Hematopoietic multipotent progenitor cell treated with erythropoietin and hydrocortisone succinate and interleukin-3 and kit ligand, for 15 days (in vitro differentiated cells): ENCODE results near the gene CD2AP.
"Not testable (repeated sequence)": the region's sequence is repeated elsewhere in the genome, so short reads cannot be mapped to it uniquely, and the experiment has no call there.

Experiments
- DNase-seq: peaks from one replicate; pipeline ENCODE4 v3.0.0-alpha.2; 2015; ENCODE audit warnings: low spot score

The CD2AP gene

DNA sequence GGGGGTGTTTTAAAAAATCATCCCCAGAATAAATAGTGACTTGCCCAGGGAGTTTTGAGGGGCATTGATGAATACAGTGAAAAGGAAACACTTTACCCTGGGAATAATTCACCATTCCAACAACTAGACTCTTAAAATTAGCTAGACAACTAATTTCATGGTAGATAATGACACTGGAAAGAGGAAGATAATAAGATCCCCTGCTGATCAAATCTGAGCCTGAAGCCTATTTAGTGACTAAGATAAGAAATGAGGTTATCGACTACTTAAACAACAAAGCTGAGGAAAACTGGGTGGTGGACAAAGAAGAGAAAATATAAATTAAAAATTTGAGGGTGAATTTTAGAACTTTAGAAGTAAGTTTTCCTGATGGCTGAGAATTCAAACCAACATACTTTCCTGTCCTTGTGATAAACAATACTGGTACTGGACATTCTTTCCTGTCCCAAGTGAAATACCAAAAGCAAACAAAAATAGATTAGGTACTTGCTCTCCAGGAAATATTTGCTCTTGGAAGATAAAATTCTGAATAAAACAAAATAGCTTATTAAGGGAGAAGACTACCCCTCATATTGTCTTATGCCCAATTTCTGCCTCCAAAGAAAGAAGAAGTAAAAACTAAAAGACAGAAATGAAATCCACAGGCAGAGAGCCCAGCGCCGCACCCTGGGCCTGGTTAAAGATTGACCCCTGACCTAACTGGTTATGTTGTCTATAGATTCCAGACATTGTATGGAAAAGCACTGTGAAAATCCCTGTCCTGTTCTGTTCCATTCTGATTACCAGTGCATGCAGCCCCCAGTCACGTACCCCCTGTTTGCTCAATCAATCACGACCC lies 156.8 kb downstream of the CD2AP start:
- no peak for DNase-seq

DNA sequence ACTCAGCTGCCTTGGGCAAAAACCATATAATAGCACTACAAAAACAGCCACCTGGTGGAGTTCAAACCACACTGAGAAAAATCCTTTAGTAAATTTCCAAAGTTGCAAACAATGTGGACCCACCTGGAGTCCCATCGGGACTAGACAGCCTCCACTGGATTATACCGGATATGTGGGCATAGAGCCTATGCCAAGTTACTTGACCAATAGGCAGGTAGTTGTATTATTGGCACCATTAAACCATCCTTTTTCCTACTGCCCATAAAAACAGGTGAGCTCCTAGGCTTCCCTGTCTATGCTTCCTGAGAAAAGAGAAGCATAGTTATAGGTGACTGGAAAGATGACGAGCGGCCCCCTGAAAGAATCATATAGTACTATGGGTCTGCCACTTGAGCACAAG lies 169.1 kb downstream of the CD2AP start:
- DNase-seq = no peak

DNA sequence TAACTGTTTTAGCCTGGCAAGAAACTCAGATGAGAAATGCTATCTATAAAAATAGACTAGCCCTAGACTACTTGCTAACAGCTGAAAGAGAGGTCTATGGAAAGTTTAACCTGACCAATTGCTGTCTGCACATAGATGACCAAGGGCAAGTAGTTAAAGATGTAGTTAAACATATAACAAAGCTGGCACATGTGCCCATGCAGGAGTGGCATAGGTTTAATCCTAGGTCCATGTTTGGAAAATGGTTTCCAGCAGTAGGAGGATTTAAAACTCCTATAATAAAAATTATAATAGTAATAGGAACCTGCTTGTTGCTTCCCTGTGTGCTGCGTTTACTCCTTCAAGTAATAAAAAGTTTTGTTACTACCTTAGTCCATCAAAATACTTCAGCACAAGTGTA lies 169.6 kb downstream of the CD2AP start:
- no peak for DNase-seq

DNA sequence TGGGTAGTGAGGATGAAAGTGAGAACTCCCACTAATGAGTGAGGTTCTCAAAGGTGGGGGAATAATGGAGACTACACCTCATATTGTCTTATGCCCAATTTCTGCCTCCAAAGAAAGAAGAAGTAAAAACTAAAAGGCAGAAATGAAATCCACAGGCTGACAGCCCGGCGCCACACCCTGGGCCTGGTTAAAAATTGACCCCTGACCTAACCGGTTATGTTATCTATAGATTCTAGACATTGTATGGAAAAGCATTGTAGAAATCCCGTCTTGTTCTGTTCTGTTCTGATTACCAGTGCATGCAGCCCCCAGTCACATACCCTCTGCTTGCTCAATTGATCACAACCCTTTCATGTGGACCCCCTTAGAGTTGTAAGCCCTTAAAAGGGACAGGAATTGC lies 170.0 kb downstream of the CD2AP start:
- not testable (repeated sequence) for DNase-seq

DNA sequence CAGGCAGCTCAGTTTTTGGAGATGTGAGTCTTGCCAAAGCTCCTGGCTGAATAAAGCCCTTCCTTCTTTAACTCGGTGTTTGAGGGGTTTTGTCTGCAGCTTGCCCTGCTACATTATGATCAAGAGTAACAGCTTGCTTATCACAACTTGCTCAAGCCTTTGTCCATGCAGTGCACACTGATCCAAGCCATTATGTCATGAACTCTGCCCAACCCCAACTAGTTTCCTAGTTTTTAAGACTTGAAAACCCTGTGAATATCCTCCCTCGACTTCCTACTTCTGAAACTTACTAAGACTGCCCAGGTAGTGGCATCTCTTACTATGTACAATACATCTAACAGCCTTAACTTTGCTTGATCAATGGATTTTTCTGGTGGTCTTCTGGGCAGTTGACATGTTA lies 170.4 kb downstream of the CD2AP start:
- DNase-seq = no peak

DNA sequence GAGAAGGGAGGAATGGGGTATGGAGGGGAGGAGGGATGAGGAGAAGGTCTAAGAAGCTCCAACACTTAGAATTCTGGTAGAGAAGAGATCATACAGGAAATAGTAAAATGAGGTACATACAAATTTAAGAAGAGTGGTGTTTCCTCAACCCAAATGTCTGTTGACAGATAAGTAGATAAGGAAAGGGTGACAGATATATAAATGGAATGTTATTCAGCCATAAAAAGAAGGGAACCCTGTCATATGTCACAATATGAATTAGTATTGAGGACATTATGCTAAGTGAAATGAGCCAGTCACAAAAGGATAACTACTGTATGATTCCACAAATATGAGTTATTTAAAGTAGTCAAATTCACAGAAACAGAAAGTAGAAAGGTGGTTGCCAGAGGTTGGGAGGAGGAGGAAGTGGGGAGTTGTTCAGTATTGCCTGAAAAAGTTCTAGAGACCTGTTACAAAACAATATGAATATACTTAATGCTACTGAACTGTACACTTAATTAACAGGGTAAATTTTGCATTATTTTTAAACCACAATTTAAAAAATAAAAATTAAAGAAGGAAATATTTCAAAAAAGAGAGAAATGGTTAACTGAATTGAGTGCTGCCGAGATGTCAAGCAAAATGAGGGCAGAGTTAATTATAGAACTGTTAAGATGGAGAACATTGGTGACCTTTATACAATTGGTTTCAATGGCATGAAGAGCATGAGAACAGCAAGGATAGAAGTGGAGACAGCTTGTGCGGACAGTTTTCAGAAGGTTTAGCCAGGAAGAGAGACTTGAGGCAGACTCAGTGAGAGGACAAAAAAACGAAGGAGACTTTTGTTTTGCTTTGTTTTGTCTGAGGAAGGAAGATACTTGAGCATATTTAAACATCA lies 173.2 kb downstream of the CD2AP start:
- no peak for DNase-seq

DNA sequence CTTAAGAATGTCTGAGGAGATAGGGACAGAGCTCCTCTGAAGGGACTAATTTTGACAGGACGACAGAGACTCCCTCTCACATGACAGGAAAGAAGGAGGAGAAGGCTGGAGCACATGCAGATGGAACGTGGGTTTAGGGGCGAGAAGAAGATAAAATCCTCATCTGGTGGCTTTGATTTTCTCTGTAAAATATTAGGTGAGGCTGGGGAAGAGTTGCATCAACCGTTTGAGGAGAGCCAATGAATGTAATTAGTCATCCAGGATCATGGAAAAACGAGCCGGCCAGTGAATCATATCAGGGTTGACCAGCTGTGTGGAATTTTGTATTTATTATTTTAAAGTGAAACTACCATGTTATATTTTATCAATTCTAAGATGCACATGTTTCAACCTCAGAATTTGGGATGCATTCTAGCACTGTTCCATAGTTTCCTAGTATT lies 173.9 kb downstream of the CD2AP start:
- no peak for DNase-seq

DNA sequence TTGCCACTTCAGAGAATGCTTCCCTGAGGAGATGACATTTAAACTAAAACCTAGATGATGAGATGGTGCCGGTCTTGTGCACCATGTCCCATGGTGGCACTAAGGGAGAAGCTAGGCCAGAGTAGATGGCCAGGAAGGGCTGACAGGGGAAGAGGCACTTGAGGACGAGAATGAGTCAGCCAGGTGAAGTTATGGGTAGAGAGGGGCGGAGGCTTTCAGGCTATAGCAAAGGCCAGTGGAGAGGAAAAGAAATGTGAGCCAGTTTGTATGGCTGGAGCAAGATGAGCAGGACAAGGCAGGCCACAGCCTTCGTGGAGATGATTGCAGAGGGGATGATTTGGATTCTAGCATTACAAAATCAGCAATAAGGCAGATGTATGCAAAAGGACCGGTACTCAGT lies 176.1 kb downstream of the CD2AP start:
- no peak for DNase-seq

DNA sequence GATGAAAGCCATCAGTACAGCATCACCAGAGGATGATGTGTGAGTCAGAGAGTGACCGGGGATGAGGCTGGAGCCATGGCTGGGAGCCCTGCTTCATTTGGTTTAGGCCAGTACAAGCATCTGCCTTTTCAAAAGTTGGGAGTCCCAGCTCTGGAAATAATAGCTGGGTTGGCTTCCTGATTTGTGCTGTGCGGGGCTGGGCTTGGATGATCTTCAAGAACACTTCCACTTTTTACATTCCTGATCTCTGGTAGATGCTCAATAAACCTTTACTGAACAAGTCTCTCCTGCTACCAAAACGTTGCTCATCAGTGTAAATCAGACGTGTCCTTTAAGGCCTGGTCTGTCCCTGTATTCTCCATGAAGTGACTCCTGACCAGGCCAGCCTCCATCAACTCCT lies 176.7 kb downstream of the CD2AP start:
- no peak for DNase-seq

DNA sequence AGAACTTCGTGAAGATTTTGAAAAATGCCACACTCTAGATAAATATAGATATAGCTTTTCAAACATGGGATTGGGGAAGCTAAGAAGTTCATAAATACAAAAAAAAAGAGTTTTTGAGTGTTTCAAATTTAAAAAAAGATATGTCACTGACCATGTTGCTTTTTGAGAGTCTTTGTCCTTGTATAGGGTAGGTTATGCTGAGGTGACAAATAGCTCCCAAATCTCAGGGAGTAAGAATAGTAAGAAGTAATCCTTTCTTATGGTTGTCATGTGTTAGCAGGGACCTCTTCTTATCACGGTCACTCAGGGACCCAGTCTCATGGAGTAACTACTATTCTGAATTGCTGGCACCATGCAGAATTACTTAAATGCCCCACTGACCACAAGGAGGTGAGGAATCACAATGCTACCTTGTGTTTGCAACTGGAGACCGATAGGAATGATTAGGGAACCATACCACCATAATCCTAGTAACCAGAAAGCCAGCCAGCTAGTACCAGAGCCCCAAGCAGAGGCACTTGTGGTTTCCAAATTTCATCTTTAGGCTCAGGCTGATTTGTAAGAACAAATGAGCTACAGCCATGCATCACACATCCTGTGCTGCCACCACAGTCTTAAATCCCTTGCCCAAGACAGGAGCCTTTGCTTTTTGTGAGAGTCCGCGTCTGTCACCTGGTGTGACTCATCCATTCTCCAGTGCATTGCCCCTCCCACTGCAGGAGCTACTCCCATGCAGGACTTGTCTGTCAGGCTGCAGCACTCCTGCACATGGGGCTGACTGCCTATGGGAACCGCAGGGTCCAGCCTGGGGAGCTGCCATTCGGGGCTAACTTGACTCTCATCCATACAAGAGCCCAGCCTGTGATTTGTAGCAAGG lies 178.4 kb downstream of the CD2AP start:
- no peak for DNase-seq

DNA sequence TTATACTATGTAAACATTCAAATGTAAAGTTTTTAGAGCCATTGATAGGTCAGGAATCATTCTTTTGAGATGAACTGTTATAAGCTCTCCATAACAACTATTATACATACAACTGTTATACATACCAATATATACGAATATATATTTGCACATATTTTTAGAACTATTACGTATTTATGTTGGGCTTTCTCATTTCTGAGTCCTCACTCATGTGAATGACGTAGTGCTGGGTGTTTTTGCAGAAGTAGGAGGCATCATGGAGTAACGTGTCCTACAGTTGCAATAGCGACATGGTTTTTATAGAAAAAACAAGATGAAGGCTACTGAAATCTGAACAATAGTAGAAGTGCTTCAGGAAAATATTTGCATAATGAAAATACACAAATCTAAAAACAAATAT lies 184.4 kb downstream of the CD2AP start:
- no peak for DNase-seq

DNA sequence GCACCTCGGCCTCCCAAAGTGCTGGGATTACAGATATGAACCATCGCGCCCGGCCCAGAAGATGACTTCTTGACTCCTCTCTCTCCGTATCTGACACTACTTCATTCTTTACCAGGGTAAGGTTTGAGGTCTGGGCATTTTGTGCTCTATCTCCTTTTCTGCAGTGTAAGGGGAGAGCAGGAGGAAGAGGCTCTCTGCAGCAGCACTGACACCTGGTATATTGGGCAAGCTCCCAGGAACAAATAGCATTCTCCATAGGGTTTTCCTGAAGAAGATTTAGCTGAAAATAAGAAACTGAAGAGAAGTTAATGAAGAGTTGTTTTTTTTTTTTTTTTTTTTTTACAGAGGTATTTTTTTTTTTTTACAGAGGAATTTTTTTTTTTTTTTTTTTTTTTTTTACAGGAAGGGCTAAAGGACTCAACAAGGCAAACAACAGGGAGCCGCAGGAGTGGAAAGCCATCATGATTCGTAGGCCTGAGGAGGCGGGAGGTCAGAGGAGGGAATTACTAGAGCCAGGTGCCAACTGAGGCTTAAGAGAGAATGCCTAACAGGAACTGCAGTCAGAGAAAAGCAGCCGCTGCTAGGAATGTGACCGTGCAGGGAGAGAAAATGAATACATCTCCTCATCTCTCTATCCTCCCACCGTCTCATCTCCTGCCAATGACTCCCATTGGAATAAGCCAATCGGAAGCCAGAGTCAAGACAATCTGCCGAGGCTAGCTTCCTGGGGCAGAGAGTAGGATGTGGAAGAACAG lies 186.1 kb downstream of the CD2AP start:
- DNase-seq = no peak

DNA sequence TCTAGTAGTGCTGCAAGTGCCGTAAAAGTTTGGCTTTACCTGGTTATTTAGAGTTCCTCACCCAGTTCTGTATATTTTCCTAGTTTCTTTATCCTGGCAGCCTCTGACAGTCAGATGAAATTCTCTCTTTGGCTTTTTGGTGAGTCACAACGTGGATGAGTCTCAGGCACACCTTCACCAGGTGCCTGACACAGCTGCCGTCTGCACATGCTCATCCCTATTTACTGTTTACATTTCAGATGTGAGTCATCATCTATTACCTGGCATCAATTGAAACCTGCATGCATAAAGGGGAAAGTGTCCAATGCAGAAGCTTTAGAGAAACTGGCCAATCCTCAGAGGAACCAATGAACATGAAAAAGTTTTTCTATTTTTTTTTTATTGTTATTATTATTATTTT lies 187.5 kb downstream of the CD2AP start:
- DNase-seq = no peak

DNA sequence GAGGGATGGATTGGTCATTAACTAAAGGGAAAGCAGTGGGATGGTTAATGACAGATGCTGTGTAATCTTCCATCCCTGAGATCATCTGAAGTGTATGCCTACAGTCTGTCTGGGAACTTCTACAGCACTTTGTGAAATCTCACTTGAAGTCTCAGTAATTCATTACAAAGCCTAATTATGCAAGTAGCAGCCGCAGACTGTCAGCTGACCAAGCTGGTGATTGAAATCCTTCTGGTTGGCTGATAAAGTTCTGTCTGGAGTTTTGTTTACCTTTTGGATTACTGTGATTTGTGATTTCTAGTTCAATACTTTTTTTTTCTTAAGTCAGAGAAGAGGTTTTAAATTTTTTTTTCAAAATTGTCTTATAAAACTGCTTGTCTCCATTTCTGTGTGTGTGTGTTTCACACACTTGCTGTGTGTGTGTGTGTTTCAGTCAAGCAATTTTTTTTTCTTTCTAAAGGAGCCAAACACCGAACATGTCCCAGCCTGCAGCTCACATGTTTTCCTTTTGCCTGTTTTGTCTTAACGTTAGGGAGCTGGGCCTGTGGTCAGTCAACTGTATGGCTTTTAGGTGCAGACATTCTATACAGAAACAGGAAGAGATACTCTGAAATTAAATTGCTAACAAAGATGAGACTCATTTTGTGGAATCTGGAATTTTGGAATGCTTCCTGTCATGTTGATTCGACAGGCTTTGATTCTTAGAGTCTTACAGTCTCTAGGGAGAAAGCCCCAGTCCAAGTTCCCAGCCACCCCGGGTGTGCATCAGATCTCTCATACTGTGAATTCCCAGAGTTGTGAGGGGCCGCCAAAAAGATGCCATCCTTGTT lies 192.3 kb downstream of the CD2AP start:
- no peak for DNase-seq

DNA sequence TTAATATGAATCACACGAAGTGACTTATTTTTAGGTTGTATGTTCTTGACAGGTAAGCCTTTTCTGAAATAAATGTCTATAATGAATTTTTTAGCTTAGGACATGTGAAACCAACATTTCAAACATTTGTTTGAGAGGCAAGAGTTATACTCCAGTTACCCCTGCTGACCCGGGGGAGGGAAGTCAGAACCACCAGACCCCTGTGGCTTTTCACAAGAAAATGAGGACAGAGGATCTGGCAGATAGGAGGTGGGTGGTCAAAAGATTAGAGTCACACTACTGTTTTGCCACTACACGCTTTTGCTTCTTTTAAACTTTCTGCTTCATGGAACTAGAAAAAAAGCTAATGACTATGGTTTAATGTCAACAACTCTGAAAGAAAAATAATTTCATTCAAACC lies 193.3 kb downstream of the CD2AP start:
- no peak for DNase-seq

DNA sequence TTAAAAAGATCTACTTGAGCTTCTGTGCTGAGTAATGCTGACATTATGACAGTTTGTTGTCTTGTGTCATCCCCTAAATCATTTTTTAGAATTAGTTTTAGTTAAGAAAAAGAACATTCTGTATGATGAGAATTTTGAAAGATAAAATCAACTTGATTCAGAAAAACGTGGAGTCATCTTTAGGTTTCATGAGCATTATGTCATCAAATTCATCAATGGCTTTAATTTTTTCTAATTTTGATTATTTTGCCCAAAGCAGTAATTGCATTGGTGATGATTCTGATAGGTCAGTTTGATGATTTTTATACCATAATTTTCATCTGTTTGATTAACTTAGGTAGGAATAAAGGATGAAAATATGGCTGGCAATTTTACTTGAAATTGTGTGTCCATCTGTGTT lies 194.2 kb downstream of the CD2AP start:
- no peak for DNase-seq

DNA sequence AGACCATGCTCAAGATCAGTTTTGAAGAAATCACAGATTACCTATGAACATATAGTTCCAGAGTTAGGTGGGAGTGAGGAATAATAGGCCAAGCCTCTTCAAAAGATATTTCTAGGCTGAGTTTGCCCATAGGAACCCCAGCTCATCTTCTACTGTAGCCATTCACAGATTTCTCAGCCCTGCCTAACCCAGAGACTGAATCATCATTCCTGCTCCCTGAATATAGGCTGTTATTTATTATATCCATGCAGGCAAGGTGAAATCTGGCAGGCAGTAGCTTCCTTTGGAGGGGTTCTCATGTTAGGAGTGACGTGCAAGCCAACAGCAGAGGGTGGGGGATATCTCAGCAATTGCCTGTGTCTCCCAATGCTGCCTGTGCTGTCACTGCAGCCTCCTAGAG lies 195.2 kb downstream of the CD2AP start:
- DNase-seq = no peak

DNA sequence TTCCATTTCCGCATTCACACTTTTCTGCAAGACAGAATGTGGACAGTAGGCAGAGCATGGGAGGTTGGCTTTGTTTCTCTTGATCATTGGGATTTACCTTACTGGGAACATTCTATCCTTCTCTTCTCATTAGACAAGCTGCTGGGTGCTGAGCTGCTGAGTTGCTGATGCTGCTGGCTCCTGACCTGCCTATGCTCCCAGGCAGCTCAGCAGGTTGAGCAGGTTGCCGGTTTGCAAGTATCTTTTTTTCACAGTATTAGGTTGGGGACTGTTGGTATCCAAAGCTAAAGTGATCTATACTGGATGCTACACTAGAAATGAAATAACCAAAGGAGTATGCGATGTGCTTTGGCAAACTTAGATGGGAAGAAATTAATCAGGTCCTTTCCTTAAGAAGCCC lies 197.1 kb downstream of the CD2AP start:
- no peak for DNase-seq
